Hepatic stellate cell (primary cell): Measurements from ENCODE around the gene TTR.

Experiments
- DNase-seq: peaks from one replicate; pipeline ENCODE4 v3.0.0; 2011; ENCODE audit warnings: low spot score

TTR gene

DNA sequence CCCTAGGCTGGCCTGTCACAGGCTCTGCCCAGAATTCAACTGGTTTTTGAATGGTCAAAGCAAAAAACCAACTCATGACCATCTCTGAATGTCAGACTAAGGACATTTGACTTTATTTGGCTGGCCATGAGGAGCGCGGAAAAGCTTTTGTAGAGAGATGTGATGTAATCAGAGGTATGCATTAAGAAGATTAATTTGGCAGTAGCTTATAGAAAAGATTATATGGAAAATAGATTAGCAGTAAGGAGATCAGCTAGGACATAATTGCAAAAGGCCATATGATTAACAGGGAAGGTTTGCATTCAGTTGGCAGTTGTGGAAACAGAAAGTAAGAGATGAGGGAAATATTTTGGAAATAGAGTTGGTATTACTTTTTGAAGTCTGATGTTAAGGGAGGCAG is 12.3 kb upstream of the TTR start:
- no peak for DNase-seq

DNA sequence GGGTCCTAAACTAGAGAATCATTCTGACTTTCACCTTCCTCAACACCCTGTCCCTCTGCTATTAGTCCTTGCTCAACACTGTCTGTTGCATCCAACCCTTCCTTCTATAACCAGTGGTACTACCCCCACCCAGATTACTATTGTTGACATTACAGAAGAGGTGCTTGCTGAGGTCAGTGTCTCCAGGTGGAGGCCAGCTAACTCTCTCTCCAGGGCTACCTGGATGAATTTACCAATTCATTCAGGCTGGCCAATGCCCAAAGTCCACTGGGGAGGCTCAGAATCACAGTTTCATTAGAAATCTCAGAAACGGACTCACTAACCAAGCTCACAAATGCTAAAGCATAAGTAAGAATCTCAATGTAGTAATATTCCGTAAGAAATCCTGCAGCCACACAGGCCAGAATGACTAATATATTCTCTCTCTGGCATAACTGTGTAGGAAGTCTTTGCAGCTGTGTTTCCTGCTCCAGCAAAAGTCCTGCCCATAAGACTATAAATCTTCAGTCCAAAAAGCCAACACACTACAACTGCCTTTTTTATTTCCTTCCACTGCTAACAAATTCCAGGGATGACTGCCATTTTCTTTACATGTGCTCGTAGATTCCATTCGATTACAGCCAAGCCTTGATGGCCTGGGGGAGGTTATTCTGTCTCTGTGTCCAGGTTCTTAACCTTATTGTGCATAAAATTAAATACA is 10.0 kb upstream of the TTR start:
- DNase-seq = no peak

DNA sequence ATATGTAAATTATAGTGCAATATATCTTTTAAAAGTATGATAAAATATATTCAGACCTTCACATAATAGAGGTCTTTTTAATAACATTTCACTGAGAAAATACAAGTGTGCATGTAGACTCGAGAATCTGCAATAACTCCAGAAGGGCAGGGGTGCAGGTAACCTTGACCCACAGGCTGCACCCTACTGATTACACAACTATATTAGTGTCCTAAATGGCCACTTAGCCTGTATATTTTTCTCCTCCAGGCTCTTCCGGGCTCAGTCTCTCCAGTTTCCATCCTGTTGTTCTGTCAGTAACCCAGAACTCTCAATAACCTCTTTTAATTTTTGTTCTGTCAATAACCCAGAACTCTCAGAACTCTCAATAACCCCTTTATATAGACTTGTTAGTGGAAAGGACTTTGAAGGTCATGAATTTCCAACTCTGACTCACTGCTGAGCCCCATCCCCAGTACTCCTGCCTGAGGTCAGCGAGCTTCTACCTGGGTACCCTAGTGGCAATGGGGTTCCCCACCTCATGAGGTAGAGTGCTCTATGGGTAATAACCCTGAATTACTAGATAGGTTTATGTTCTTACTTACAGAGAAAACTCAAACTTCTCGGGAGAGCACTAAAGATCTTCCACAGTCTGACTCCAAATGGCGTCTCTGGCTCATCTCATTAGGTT is 8.4 kb upstream of the TTR start:
- DNase-seq = no peak

DNA sequence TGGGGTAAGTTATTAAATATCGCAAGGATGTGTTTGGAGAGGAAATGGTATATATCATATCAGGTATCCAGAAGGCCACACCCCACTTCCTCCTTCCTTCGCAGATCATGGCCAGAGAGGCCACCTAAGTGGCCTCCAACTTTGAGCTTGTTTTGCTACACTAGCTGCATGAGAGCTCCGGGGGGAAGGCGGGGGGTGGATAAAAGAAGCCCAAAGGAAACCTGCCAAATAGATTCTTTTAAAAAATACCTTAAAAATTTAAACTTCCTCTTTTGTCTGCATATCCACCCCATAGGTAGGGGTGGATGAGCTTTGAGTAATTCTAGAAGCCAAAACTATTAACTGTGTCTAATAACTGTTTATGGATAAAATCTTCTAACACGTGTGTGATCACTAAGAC is 5.7 kb upstream of the TTR start:
- DNase-seq = no peak

DNA sequence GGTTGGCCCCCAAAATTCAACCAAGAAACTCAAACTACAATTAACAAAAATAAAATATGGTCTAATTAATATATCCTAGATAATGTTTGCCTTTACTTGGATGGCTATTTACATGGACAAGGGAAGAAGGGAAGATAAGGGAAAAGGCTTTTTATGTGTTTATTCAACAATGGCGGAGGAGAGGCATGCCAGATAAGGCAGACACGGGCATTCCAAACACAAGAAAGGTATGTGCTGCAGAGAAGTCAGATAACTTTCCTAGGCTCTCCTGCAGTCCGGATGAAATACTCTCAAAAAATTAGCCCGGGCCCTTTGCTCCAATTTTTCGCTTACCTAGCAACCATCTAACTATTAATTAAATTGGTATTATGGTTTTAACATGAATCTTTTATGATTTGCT is 5.1 kb upstream of the TTR start:
- DNase-seq = no peak

DNA sequence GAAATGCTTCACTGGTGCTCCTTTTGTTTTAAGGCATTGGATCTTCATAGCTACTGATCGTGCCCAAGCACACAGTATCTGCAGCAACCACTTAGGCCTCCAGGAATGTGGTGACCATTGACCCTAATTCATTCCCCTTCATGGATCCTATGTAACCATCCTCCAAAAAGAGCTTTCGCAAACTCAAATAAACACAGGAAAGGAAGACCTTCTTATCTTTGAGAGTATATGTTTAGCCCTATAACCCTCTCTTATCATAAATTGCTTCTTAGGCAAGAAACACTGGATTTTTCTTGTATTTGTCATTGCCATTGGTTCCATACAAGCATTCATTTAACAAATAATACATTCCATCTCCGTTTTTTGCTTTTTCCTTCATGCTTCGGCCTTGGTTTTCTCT is 4.1 kb upstream of the TTR start:
- no peak for DNase-seq

DNA sequence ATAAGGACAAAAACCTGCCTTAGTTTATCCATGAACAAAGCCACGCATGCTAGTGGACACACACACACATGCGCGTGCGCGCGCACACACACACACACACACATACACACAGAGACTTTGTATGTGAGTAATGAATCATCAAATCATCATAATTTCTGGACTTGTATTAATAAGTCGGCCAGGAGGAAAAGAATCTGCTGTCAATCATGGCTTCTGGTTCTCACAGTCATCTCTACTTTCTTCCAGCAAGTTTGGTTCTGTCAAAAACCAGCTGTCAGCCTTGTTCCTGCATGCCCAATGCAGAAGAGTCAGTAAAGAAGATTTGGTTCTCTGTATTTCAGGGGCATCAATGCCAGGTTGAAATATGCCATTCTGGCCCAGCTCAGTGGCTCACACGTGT is 1.1 kb upstream of the TTR start:
- DNase-seq = no peak

DNA sequence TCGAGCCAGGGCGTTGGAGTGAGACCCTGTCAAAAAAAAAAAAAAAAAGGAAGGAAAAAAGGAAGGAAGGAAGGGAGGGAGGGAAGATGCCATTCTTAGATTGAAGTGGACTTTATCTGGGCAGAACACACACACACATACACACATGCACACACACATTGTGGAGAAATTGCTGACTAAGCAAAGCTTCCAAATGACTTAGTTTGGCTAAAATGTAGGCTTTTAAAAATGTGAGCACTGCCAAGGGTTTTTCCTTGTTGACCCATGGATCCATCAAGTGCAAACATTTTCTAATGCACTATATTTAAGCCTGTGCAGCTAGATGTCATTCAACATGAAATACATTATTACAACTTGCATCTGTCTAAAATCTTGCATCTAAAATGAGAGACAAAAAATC is 564 bp upstream of the TTR start:
- DNase-seq = no peak

DNA sequence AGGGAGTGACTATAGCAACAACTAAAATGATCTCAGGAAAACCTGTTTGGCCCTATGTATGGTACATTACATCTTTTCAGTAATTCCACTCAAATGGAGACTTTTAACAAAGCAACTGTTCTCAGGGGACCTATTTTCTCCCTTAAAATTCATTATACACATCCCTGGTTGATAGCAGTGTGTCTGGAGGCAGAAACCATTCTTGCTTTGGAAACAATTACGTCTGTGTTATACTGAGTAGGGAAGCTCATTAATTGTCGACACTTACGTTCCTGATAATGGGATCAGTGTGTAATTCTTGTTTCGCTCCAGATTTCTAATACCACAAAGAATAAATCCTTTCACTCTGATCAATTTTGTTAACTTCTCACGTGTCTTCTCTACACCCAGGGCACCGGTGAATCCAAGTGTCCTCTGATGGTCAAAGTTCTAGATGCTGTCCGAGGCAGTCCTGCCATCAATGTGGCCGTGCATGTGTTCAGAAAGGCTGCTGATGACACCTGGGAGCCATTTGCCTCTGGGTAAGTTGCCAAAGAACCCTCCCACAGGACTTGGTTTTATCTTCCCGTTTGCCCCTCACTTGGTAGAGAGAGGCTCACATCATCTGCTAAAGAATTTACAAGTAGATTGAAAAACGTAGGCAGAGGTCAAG is 955 bp downstream of the TTR start:
- no peak for DNase-seq

DNA sequence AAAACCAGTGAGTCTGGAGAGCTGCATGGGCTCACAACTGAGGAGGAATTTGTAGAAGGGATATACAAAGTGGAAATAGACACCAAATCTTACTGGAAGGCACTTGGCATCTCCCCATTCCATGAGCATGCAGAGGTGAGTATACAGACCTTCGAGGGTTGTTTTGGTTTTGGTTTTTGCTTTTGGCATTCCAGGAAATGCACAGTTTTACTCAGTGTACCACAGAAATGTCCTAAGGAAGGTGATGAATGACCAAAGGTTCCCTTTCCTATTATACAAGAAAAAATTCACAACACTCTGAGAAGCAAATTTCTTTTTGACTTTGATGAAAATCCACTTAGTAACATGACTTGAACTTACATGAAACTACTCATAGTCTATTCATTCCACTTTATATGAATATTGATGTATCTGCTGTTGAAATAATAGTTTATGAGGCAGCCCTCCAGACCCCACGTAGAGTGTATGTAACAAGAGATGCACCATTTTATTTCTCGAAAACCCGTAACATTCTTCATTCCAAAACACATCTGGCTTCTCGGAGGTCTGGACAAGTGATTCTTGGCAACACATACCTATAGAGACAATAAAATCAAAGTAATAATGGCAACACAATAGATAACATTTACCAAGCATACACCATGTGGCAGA is 3.6 kb downstream of the TTR start:
- DNase-seq = no peak

DNA sequence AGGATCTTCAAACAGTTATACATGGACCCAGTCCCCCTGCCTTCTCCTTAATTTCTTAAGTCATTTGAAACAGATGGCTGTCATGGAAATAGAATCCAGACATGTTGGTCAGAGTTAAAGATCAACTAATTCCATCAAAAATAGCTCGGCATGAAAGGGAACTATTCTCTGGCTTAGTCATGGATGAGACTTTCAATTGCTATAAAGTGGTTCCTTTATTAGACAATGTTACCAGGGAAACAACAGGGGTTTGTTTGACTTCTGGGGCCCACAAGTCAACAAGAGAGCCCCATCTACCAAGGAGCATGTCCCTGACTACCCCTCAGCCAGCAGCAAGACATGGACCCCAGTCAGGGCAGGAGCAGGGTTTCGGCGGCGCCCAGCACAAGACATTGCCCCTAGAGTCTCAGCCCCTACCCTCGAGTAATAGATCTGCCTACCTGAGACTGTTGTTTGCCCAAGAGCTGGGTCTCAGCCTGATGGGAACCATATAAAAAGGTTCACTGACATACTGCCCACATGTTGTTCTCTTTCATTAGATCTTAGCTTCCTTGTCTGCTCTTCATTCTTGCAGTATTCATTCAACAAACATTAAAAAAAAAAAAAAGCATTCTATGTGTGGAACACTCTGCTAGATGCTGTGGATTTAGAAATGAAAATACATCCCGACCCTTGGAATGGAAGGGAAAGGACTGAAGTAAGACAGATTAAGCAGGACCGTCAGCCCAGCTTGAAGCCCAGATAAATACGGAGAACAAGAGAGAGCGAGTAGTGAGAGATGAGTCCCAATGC is 4.6 kb downstream of the TTR start:
- DNase-seq = no peak

DNA sequence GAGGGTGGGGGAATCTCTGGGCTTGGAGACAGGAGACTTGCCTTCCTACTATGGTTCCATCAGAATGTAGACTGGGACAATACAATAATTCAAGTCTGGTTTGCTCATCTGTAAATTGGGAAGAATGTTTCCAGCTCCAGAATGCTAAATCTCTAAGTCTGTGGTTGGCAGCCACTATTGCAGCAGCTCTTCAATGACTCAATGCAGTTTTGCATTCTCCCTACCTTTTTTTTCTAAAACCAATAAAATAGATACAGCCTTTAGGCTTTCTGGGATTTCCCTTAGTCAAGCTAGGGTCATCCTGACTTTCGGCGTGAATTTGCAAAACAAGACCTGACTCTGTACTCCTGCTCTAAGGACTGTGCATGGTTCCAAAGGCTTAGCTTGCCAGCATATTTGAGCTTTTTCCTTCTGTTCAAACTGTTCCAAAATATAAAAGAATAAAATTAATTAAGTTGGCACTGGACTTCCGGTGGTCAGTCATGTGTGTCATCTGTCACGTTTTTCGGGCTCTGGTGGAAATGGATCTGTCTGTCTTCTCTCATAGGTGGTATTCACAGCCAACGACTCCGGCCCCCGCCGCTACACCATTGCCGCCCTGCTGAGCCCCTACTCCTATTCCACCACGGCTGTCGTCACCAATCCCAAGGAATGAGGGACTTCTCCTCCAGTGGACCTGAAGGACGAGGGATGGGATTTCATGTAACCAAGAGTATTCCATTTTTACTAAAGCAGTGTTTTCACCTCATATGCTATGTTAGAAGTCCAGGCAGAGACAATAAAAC is 6.5 kb downstream of the TTR start:
- no peak for DNase-seq

DNA sequence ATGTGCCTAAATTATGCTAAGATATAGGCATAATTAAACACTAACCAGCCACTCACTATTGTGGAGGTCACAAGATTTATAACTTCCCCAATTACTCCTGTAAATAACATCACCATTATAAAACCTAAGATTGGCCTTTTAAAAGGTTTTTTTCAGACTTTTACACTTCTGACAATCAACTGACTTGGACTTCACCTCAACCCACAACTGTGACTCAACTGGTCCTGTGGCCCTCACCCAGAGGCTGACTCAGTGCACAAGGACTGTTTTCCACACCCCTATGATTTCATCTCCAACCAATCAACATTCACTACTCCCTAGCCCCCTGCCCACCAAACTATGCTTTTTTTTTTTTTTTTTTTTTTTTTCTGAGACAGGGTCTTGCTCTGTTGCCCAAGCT is 11.6 kb downstream of the TTR start:
- DNase-seq = no peak

DNA sequence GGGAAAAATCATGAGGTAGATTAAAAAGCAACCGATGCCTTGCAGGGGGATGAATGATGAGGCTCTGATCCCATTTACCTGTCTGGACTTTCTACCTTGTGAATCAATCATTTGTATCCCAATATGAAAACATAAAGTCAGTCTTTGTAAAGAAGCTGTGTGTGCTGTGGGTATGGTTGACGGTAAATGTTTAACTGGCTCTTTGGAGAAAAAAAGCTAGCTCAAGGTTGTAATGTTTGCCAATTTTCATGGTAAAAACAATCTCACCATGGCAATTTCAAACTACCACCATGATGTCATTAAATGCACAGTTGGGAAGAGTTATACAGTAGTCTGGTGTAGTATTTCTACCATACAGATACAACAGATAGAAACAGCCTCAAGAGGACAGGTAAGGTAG is 14.6 kb downstream of the TTR start:
- no peak for DNase-seq

DNA sequence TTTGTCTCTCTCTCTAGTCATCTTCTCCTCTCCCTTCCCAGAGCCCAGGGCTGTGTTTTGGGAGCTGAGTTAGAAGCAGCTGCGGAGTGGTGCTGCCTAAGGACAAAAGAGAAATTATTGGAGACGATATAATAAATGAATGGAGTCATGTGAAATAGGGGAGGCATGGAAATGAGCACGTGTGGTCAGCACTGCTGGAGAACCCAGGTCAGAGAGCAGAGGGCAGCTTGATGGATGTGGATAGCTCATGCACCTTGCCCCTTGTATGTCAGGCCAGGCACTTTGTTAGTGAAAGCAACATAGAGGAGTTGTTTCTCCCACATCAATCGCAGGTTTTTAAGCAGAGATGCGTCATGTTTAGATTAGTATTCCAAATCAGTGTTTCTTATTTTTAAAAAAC is 15.7 kb downstream of the TTR start:
- no peak for DNase-seq

DNA sequence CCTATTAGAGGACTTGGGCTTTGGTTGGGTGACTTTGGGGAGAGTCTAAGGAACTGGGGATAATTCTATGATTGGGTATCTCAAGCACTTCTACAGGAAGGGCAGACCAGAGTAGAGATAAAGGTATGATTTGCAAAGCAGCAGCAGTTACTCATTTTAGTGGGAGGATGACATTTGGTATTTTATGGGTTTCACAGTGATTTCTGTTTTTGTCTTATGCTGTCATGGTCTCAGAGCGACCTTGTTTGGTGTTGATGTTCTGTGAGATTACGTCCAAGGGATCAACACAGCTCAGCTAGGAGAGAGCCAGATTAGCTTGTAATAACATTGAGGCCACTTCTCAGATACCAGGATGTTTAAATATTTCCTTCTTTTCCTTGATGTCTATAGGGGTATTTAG is 18.2 kb downstream of the TTR start:
- DNase-seq = no peak

DNA sequence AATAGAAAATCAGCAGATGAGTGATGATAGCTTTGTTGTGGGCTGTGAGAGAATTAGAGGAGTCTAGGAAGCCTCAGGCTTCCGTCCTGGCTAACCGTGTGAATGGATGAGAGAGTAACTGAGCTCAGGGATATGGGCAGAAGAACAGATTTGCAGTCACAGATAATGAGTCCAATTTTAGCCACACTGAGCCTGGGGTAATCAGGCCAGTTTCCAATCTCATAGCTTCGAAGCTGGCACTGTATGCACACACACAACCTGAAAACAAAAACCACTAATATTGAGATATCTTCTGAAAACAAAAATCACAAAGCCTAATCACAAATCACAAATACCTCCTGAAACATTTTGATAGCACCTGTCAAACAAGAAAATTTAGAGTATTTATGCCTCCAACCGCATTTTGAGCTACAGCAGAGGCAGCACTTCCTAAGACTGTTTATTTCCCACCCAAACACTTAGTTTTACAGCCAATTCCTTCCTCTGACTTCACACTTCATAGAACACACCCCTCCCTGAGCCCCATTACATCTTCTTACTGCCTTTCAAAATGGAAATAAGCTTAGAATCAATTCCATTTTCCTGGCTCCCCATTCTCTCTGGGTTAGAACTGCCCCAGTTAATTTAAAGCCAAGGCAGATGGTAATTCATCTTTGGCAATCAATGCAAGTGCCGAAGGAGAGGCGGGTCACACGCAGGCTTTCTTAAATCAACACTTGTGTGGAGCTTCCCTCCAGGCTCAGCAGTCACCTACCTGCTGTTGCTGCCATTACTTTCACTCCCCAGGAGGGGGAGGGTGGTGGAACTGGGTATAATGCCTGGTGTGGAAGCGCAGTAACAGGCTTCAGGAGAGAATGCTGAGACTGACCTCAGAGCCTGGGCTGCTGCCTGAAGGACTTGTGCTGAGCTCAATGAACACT is 18.9 kb downstream of the TTR start:
- no peak for DNase-seq

DNA sequence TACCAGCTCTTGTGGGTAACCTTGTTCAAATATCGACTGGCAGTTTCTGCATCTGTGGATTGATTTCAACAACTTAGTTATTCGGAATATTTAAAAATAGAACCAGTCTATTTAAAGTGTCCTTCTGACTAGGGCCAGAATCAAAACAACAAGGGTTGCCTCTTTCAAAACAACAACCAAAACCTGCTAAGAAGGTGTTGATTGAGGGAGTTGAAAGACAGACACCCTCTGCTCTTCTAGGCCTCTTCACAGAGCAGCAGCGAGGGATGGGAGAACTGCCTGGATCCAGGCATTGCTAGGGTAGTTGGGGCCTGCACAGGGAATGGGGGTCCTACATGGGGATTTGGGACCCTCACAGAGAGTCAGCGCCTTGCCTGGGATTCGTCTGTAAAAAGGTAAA is 19.8 kb downstream of the TTR start:
- DNase-seq = no peak

DNA sequence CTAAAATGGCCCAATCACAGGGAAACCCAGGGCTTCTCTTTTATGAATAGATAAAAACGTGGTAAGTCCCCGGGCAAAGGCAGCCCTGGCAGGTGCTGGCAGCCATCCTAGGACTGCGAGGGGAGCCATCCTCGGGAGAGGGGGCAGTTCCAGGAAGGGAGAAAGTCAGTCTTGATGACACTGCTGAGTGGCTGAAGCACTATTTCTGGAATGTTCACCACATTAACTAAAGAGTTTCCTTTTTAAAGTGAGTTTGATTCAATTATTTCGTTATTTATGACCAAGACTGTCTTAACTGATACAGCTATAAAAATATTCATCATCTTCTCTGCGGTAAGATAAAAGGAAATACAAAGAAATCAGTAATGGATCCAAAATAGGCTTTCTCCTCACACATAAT is 20.4 kb downstream of the TTR start:
- no peak for DNase-seq

DNA sequence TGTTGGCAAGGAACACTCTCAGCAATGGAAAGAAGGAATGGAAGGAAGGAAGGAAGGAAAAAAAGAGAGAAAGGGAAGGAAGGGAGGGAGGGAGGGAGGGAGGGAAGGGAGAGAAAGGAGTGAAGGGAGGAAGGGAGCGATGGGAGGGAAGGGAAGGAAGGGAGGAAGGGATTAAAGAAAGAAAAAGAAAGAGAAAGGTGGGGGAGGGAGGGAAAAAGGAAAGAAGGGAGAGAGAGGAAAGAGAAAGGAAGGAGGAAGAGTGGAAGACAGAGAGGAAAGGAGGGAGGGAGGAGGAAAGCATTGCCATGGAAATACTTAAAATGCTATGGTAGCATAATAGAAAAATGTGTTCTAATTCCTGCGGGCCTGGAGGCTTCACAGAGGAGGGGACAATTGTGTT is 22.4 kb downstream of the TTR start:
- no peak for DNase-seq

DNA sequence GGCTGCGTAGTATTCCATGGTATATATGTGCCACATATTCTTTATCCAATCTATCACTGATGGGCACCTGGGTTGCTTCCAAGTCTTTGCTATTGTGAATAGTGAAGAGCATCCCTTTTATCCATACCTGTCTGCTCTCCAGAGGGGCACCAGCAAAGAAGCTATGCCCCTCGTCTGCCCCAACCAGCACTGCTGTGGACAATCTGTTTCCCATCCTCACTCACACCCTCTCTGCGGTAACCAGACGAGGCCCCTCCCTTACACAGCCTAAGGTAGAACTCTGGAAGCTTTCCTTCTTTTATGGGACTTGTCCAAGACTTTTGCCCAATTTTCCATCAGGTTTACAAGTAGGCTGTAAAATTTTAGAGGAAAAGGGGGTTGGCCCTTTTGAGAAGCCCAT is 24.9 kb downstream of the TTR start:
- no peak for DNase-seq
